Ascending aorta (tissue), 2 donors: ENCODE measurements around the gene STAG2. TPM values are rescaled to one million over a fixed set of nuclear protein-coding genes. Genes with fewer than 3 reads are reported as not detected.

Source experiments
- DNase-seq, 2 donors: peaks; one replicate each; pipeline ENCODE4 v3.0.0-alpha.2; 2019; ENCODE audit warnings: low spot score in 2 of 2
- H3K27ac ChIP-seq, 2 donors: fragments of 200-600 bp; sonication (generic); one replicate each; pipeline ENCODE4 v1.5.1; 2016 to 2017; ENCODE audit warnings: mild to moderate bottlenecking in 1 of 2
- H3K27me3 ChIP-seq: fragments of 200-600 bp; sonication (generic); one replicate; pipeline ENCODE4 v1.5.1; 2017
- H3K36me3 ChIP-seq, 2 donors: fragments of 200-600 bp; sonication (generic); one replicate each; pipeline ENCODE4 v1.5.1; 2016
- H3K4me1 ChIP-seq, 2 donors: fragments of 200-600 bp; sonication (generic); one replicate each; pipeline ENCODE4 v1.5.1; 2016 to 2017; ENCODE audit warnings: mild to moderate bottlenecking in 1 of 2
- H3K4me3 ChIP-seq, 2 donors: fragments of 200-600 bp; sonication (generic); one replicate each; pipeline ENCODE4 v1.5.1; 2016 to 2017; ENCODE audit warnings: mild to moderate bottlenecking in 1 of 2
- H3K9me3 ChIP-seq, 2 donors: fragments of 200-600 bp; sonication (generic); one replicate each; pipeline ENCODE4 v1.5.1; 2016
- intact Hi-C: fragments of 100-400 bp; cut with DNase I; formaldehyde crosslinking; loops from one replicate; pipeline ENCODE4 v1.15.1; 2023
- total RNA-seq: library from RNA; depleted of rRNA; stranded (reverse); fragments of >200 nt; gene quantifications from one replicate; pipeline ENCODE4 v1.1.0, GENCODE V29; 2016
- TF ChIP-seq, protein P1 (sequence below), 3 experiments: fragments of 200-600 bp in 2 of 3; fragments of 450-650 bp in 1 of 3; sonication (generic) in 2 of 3; IDR thresholded peaks; one replicate each; pipeline ENCODE4 v1.5.1; 2016 to 2019; ENCODE audit warnings: antibody characterized with exemption in 3 of 3, mild to moderate bottlenecking in 1 of 3, moderate library complexity in 1 of 3

STAG2 gene
- total RNA-seq, 1 donor from 2014 or later, result 22.7 TPM

DNA sequence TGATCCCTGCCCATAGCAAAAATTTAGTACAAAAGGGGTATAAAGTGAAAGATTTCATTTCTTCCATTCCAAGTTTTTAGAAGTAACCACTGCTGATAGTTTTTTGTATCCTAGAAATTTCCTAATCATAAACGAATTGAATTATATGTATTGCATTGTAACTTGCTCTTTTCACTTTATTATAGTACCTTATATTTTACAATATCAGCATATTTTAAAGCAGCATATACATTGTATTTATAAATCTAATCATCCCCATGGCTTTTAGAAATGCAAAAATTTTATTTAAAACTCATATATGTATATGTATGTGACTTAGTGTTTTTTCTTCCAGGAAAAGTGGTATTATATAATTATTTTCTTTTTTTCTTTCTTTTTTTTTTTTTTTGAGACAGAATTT lies 27.7 kb downstream of the STAG2 start:
- Histone ChIP-seq H3K27me3 (no peaks in the 10 kb centered on the region), H3K27ac (no peak overlapping the region), H3K4me3 (no peak overlapping the region), H3K36me3 (no peaks in the 10 kb centered on the region), H3K9me3 (no peaks in the 10 kb centered on the region), H3K4me1 (peaks cover 0 to 2% of the 10 kb centered on the region in 2 donors)
- intact Hi-C loops, result no loop called here
- no peak for DNase-seq
- TF ChIP-seq, protein P1, sequence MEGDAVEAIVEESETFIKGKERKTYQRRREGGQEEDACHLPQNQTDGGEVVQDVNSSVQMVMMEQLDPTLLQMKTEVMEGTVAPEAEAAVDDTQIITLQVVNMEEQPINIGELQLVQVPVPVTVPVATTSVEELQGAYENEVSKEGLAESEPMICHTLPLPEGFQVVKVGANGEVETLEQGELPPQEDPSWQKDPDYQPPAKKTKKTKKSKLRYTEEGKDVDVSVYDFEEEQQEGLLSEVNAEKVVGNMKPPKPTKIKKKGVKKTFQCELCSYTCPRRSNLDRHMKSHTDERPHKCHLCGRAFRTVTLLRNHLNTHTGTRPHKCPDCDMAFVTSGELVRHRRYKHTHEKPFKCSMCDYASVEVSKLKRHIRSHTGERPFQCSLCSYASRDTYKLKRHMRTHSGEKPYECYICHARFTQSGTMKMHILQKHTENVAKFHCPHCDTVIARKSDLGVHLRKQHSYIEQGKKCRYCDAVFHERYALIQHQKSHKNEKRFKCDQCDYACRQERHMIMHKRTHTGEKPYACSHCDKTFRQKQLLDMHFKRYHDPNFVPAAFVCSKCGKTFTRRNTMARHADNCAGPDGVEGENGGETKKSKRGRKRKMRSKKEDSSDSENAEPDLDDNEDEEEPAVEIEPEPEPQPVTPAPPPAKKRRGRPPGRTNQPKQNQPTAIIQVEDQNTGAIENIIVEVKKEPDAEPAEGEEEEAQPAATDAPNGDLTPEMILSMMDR (IDR thresholded peaks at IDR 0.05), result no peak

- no peak overlapping the region for H3K4me3 ChIP-seq
- no peak for DNase-seq
- H3K4me1 ChIP-seq, result peaks cover 0 to 2% of the 10 kb centered on the region in 2 donors
- intact Hi-C loops, result no loop called here
- no peaks in the 10 kb centered on the region for H3K36me3 ChIP-seq
- H3K27me3 ChIP-seq, result no peaks in the 10 kb centered on the region
- TF ChIP-seq, protein P1 (IDR thresholded peaks at IDR 0.05), result no peak
- no peaks in the 10 kb centered on the region for H3K9me3 ChIP-seq
- H3K27ac ChIP-seq, result no peak overlapping the region
Measured at GRCh38 chrX:123990169-123990568, 28.7 kb downstream of the STAG2 start.

DNA sequence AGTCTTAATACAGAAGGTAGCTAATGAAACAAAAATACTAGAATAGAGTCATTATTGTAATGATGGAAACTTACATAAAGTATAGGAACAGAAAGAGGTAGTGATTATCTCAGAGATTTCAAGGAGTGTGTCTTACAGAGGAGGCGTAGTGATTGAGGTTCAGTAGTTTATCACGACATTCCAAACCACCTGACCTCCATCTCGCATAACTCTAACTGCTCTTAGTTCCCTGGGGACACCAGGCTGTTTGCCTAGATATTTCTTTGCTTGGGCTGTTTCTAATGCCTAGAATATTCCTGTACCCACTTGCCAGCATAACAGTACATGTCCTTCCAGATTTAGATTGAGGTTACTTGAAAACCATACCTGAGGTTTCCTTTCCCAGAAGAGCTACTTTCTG lies 29.1 kb downstream of the STAG2 start:
- intact Hi-C loops, result no loop called here
- H3K36me3 ChIP-seq, result no peaks in the 10 kb centered on the region
- H3K27ac ChIP-seq, result peak overlapping the region in 1 of 2 donors; percentile 12
- no peak for DNase-seq
- TF ChIP-seq, protein P1 (IDR thresholded peaks at IDR 0.05), result no peak
- no peak overlapping the region for H3K4me3 ChIP-seq
- no peaks in the 10 kb centered on the region for H3K27me3 ChIP-seq
- peaks cover 0 to 2% of the 10 kb centered on the region in 2 donors for H3K4me1 ChIP-seq
- no peaks in the 10 kb centered on the region for H3K9me3 ChIP-seq

- TF ChIP-seq, protein P1 (IDR thresholded peaks at IDR 0.05), result no peak
- H3K9me3 ChIP-seq, result no peaks in the 10 kb centered on the region
- H3K27me3 ChIP-seq, result no peaks in the 10 kb centered on the region
- H3K27ac ChIP-seq, result no peak overlapping the region
- H3K4me1 ChIP-seq, result peaks cover 0 to 2% of the 10 kb centered on the region in 2 donors
- intact Hi-C loops, result no loop called here
- no peaks in the 10 kb centered on the region for H3K36me3 ChIP-seq
- no peak overlapping the region for H3K4me3 ChIP-seq
- DNase-seq, result no peak
Measured at GRCh38 chrX:123993326-123993725, 31.8 kb downstream of the STAG2 start.

DNA sequence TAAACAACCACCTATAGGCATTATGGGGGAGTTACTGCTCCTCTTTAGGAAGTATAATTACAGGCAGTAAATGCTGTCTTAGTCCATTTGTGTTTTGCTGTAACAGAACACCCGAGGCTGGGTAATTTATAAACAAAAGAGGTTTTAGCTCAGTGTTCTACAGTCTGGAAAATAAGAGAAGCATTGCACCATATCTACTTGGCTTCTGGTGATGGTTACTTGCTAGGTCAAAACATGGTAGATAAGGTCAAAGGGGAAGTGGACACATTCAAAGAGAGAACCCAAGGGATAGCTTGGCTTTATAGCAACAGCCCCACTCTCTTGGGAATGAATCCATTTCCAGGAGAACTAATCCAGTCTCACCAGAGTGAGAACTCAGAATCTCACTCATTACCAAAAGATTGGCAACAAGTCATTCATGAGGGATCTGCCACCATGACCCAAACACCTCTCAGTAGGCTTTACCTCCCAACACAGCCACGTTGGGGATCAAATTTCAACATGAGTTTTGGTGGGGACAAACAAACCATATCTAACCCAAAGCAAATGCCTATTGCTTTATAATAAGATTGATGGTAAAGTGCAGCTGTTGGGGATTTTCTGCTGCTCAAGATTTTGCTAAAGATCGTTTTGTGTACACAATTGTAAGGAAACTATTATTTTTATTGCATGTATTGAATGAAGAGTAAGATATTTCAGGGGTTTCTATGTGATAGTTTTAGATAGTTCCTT lies 32.6 kb downstream of the STAG2 start:
- Histone ChIP-seq H3K27me3 (no peaks in the 10 kb centered on the region), H3K4me3 (no peak overlapping the region), H3K4me1 (peaks cover 0 to 2% of the 10 kb centered on the region in 2 donors), H3K9me3 (no peaks in the 10 kb centered on the region), H3K27ac (no peak overlapping the region), H3K36me3 (no peaks in the 10 kb centered on the region)
- no peak for DNase-seq
- TF ChIP-seq, protein P1 (IDR thresholded peaks at IDR 0.05), result no peak
- intact Hi-C loops, result no loop called here
